Small intestine (tissue), 7 donors: ENCODE data around the gene RHEX. TPM values are rescaled to one million over a fixed set of nuclear protein-coding genes. Genes with fewer than 3 reads are reported as not detected.

ENCODE experiments used
- DNase-seq, 2 donors: peaks; one replicate each; pipeline versions ENCODE4 v3.0.0 to v3.0.0-alpha.2; 2013
- FAIRE-seq: peaks from 2 replicates; lab custom pipeline; 2012; peaks lifted over from hg19 to GRCh38; lab: Jason Lieb, UNC
- H3K27ac ChIP-seq, 3 donors: one replicate each; pipeline ENCODE4 v1.5.1; 2013; ENCODE audit warnings: low read length in 2 of 3, mild to moderate bottlenecking in 2 of 3, control low read depth in 1 of 3, inconsistent platforms in 1 of 3, low read depth in 1 of 3, moderate library complexity in 1 of 3
- H3K27me3 ChIP-seq, 3 donors: one replicate each; pipeline ENCODE4 v1.6.1; 2013; ENCODE audit warnings: low read length in 3 of 3, inconsistent platforms in 1 of 3; ENCODE audit not compliant: control insufficient read depth in 3 of 3, insufficient read depth in 3 of 3
- H3K36me3 ChIP-seq, 3 donors: one replicate each; pipeline ENCODE4 v1.6.1; 2013; ENCODE audit warnings: low read length in 3 of 3, inconsistent platforms in 1 of 3, low read depth in 1 of 3, mild to moderate bottlenecking in 1 of 3, moderate library complexity in 1 of 3; ENCODE audit not compliant: control insufficient read depth in 3 of 3, insufficient read depth in 2 of 3
- H3K4me1 ChIP-seq, 3 donors: one replicate each; pipeline ENCODE4 v1.6.1; 2013; ENCODE audit warnings: low read length in 2 of 3, inconsistent platforms in 1 of 3, low read depth in 1 of 3, mild to moderate bottlenecking in 1 of 3, moderate library complexity in 1 of 3; ENCODE audit not compliant: control insufficient read depth in 3 of 3, insufficient read depth in 2 of 3
- H3K4me3 ChIP-seq, 3 donors: one replicate each; pipeline ENCODE4 v1.5.1; 2013; ENCODE audit warnings: low read length in 3 of 3, control low read depth in 1 of 3, inconsistent platforms in 1 of 3, low read depth in 1 of 3, mild to moderate bottlenecking in 1 of 3, moderate library complexity in 1 of 3
- H3K9me3 ChIP-seq, 2 donors: one replicate each; pipeline ENCODE4 v1.6.1; 2013; ENCODE audit warnings: low read depth in 1 of 2, low read length in 1 of 2; ENCODE audit not compliant: control insufficient read depth in 2 of 2, insufficient read depth in 1 of 2
- WGBS, 3 donors: extraction: QIAGEN DNeasy Blood & Tissue Kit; methylation state at CpG; one replicate each; pipeline ENCODE4 v1.1.7; 2013; 5-methylcytosine and 5-hydroxymethylcytosine counted together
- polyA plus RNA-seq, 4 donors: library from polyadenylated mRNA; stranded (reverse) in 3 of 4; unstranded in 1 of 4; fragments of 200-250 nt in 3 of 4; fragments of 120-200 nt in 1 of 4; gene quantifications; one replicate each; pipeline versions ENCODE4 v1.2.1 to v1.2.3, GENCODE V29; 2013
- donor health status: healthy with polysubstance abuse.
- donor health status: control.
- donor health status: control.
- donor health status: Bipolar disorder and iron deficiency.
- donor health status: healthy.

The RHEX gene
- polyA plus RNA-seq, 4 donors, result 0.25 to 4.6 (median 3.8) TPM; not detected in 1

DNA sequence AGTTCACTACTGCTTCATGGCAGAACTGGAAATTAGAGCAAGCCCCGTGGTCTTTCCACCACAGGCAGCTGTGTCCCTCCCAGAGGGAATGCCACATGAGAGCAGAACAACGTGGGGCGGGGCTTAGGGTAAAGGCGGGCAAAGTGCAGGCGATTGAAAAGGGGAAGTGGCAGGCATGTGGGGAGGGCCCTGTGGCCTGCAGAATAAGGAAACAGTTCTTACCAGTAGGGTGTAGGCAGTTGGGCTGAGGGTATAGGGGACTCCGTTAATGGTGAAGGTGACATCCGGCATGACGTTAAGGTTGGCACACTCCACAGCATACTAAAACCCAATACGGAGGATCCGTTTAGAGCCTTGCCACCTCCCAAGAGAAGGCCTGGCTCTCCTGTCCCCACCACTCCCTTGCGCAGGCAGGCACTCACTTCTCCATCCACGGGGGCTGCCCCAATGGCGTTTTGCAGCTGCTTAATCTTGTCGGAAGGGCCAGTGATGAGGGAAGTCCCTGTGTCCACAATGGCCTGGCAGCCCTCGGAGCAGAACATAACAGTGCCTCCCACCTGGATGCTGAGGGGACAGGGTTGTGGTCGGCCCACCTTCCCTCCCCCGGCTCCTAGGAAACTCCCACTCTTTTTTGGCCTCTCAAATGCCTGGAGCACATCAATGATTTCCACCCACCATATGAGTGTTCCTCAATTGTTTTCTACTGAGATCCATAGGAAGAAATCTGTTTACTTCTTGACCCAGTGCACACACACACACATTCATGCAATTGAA, 40.7 kb upstream of the RHEX start:
- H3K27ac ChIP-seq, result peak overlapping the region in 2 of 3 donors; percentile 8 to 26
- no peaks in the 10 kb centered on the region for H3K27me3 ChIP-seq
- 38 to 52% (median 42%) methylated on average over 17 of the region's 17 CpGs for WGBS, 3 donors

DNA sequence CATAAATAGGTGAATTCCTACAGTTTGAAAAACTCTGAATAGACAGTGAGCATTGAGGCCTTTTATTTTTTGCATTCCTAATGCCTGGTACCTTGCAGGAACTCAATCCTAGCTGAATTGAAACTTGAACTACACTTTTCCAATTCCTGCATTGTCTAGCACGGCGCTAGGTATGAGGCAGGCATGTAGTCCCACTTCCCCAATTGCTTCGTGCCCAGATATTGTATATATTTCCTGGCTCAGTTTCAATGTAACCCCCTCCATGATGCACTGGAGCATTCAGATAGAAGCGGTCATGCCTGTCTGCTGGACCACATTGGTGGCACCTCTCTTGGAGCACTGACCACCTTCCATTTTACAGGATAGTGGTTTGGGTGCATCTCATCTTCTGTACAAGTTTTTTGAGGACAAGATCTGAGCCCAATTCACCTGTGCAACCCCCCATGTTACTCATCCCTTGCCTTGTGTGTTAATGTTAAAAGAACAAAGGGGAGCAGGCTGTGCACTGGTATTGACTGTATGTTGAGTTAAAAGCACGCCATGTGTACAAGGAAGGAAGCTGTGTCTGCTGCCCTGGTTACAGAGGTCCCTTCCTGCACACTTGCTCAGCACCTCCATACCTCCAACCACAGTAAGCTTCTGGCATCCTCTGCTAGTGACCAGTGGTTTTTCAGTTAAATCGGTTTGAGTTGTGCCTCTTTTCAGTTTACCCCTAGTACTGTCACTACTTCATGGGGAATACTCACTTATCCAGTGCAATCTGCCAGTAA, 39.8 kb upstream of the RHEX start:
- no peak for DNase-seq
- peaks cover 0 to 10% (median 5%) of the 10 kb centered on the region in 3 donors for H3K4me1 ChIP-seq

More for the DNA sequence above, 40.7 kb upstream of the RHEX start:
- H3K36me3 ChIP-seq, result peaks cover 0 to 11% (median 0%) of the 10 kb centered on the region in 3 donors
- H3K4me3 ChIP-seq, result no peak overlapping the region
- FAIRE-seq (no peak), DNase-seq (peak; percentile 88 to 93)
- H3K9me3 ChIP-seq, result no peaks in the 10 kb centered on the region
- H3K4me1 ChIP-seq, result peaks cover 0 to 10% (median 5%) of the 10 kb centered on the region in 3 donors

DNA sequence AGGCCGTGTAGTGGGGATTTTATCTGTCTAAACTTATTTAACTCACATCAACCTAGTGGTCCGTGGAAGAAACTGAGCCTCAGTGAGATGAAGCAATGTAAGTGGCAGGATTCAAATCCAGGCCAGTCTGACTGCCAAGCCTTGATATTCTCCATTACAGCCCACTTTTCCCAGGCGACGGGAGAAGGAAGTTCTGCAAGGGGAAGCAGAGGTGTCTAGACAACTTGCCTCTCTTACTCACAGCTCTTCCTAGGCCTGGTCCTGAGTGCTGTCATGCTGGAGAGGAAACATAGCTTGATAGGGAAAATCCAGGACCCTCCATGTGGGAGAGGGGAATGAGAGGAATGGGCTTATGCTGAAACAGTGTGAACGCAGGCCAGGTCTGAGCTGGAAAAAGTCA, 38.4 kb upstream of the RHEX start:
- Histone ChIP-seq H3K27ac (no peak overlapping the region), H3K4me1 (peaks cover 0 to 10% (median 5%) of the 10 kb centered on the region in 3 donors), H3K9me3 (no peaks in the 10 kb centered on the region), H3K36me3 (peaks cover 0 to 11% (median 0%) of the 10 kb centered on the region in 3 donors), H3K27me3 (no peaks in the 10 kb centered on the region), H3K4me3 (no peak overlapping the region)
- no peak for FAIRE-seq
- DNase-seq, result no peak
- WGBS, 3 donors, result 86 to 92% (median 86%) methylated on average over 5 of the region's 5 CpGs

More for the DNA sequence above, 39.8 kb upstream of the RHEX start:
- WGBS, 3 donors, result 83 to 93% (median 88%) methylated on average over 6 of the region's 6 CpGs
- FAIRE-seq, result no peak
- no peak overlapping the region for H3K4me3 ChIP-seq
- peaks cover 0 to 11% (median 0%) of the 10 kb centered on the region in 3 donors for H3K36me3 ChIP-seq
- no peak overlapping the region for H3K27ac ChIP-seq
- H3K27me3 ChIP-seq, result no peaks in the 10 kb centered on the region
- H3K9me3 ChIP-seq, result no peaks in the 10 kb centered on the region

- Histone ChIP-seq H3K27ac (no peak overlapping the region), H3K27me3 (no peaks in the 10 kb centered on the region), H3K4me1 (peaks cover 0 to 10% (median 5%) of the 10 kb centered on the region in 3 donors), H3K9me3 (no peaks in the 10 kb centered on the region), H3K36me3 (peaks cover 0 to 11% (median 0%) of the 10 kb centered on the region in 3 donors), H3K4me3 (no peak overlapping the region)
- 36 to 52% (median 42%) methylated on average over 1 of the region's 1 CpG for WGBS, 3 donors
- FAIRE-seq (no peak), DNase-seq (no peak)
Measured at GRCh38 chr1:206015071-206015470, 37.9 kb upstream of the RHEX start.

DNA sequence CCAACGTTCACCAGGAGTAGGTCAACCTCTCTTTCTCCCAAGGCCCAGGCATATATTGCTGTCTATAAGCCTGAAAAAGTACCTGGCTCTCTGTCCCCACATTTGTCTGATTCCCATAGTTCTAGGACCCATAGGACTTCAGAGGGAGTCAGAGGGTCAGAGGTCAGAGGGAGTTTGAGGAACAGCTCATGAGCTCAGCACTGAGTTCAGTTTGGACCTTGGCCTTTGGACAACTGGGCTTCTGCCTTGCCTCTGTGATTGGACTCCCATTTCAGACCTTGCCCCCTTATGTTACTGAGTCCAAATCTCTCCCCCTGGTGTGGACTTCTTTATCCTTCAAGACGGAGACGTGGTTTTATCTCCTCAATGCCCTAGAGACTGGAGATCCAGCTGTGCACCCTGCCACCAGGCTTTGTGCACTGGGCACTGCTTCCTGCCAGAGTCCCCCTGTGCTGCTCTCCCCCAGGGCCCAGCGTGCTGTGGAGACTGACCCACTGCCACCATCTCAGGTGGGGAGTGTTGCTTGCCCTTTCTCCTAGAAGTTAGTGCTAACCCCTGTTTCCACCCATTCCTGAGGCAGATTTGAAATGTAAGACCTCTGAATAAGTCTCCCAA, 32.5 kb upstream of the RHEX start:
- no peaks in the 10 kb centered on the region for H3K9me3 ChIP-seq
- peaks cover 0 to 3% (median 0%) of the 10 kb centered on the region in 3 donors for H3K36me3 ChIP-seq
- WGBS, 3 donors, result 49 to 85% (median 71%) methylated on average over 4 of the region's 4 CpGs
- peak overlapping the region in 1 of 3 donors; percentile 20 for H3K4me3 ChIP-seq
- H3K27ac ChIP-seq, result peak overlapping the region in 2 of 3 donors; percentile 19 to 75
- H3K4me1 ChIP-seq, result peaks cover 0 to 33% (median 5%) of the 10 kb centered on the region in 3 donors
- peak; percentile 40 to 91 for DNase-seq
- no peaks in the 10 kb centered on the region for H3K27me3 ChIP-seq
- no peak for FAIRE-seq

GRCh38 chr1:206021008-206021625, 31.9 kb upstream of the RHEX start:
- peak; percentile 39 to 85 for DNase-seq

DNA sequence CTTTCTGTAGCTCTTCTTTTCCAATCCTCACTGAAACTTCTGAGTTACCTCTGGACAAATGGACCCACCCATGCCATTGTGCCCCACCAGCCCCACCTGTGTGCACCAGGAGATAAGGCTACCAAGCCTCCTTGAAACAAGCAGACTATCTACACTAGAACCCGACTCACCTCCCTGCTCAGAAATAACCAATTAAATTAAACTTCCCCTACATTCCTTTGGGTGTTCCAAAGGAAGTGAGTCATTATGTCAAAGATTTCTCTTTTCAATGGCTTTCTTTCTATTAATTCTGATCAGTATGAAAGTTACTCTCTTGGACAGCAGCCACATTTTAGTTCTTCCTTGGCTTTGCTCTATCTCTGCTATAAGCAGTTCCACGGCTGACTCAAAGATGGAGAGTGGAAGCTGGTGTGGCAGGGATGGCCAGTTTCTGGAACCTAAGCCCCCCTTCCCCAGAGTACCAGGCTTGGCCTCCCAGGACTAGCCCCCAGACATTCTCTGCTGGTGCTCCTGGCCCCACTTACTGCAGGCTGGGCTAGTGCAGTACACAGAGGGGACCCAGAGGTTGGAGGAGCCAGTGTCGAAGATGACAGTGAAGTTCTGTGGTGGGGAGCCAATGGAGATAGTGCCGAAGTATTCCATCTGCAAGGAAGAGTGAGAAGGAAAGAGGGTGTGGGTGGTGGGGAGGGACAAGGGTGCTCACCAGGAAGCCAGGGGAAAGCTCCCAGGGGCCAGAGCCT, 31.2 kb upstream of the RHEX start:
- Histone ChIP-seq H3K4me3 (peak overlapping the region in 1 of 3 donors; percentile 78), H3K27me3 (no peaks in the 10 kb centered on the region), H3K27ac (peak overlapping the region; percentile 8 to 79 (median 50)), H3K4me1 (peaks cover 0 to 33% (median 5%) of the 10 kb centered on the region in 3 donors), H3K36me3 (no peaks in the 10 kb centered on the region), H3K9me3 (no peaks in the 10 kb centered on the region)
- no peak for FAIRE-seq
- WGBS, 3 donors, result 57 to 74% (median 65%) methylated on average over 4 of the region's 4 CpGs
- DNase-seq, result no peak

More at GRCh38 chr1:206021008-206021625, 31.9 kb upstream of the RHEX start:
- H3K27me3 ChIP-seq, result no peaks in the 10 kb centered on the region
- peak overlapping the region in 2 of 3 donors; percentile 50 to 79 for H3K27ac ChIP-seq
- no peaks in the 10 kb centered on the region for H3K9me3 ChIP-seq
- 74 to 88% (median 81%) methylated on average over 9 of the region's 9 CpGs for WGBS, 3 donors
- peak overlapping the region in 1 of 3 donors; percentile 13 for H3K4me3 ChIP-seq
- H3K36me3 ChIP-seq, result peaks cover 0 to under 1% (median 0%) of the 10 kb centered on the region in 3 donors
- no peak for FAIRE-seq
- peaks cover 0 to 33% (median 5%) of the 10 kb centered on the region in 3 donors for H3K4me1 ChIP-seq
